ENCODE data around the gene CREB5.

- TF ChIP-seq GATA3 (IDR thresholded peaks at IDR 0.05; ENCODE audit: low read depth, low read length) = no peak
- no peak for TF ChIP-seq GATA2 (IDR thresholded peaks at IDR 0.05; ENCODE audit: low read depth, low read length)
Measured at GRCh38 chr7:28509251-28510025, 97.1 kb downstream of the CREB5 start.

Data from SH-SY5Y (cell line).